ENCODE data around the gene HECA.
"Not testable (repeated sequence)": the region's sequence is repeated elsewhere in the genome, so short reads cannot be mapped to it uniquely, and the experiment has no call there.

HECA gene

GRCh38 chr6:139135578-139136545 is 982 bp downstream of the HECA start:
- peak overlapping the region; percentile 49 for H3K4me3 ChIP-seq (ENCODE audit: low read depth, low read length)

DNA sequence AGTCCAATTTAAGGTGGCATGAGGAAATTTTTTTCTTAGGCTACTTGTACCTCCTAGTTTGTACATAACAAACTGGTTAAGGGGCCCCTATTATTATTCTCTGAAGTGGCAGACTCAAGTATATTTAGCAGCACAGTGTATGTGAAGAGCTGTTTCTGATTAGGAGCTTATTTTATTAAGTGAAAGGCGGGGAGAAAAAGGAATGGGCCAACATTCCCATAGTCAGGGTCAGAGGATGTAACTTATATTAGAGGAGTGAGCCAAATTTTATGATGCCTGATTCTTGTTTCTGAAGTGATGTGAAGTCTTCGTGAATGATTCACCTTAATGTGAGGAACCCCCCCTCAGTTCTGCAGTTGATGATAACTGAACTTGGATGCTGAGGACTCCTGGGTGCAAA is 2.8 kb downstream of the HECA start:
- H3K4me3 ChIP-seq (ENCODE audit: low read depth, low read length) = no peak overlapping the region

- not testable (repeated sequence) for H3K4me3 ChIP-seq (ENCODE audit: low read depth, low read length)
These were observed 6.0 kb downstream of the HECA start for GRCh38 chr6:139140854-139141253.

DNA sequence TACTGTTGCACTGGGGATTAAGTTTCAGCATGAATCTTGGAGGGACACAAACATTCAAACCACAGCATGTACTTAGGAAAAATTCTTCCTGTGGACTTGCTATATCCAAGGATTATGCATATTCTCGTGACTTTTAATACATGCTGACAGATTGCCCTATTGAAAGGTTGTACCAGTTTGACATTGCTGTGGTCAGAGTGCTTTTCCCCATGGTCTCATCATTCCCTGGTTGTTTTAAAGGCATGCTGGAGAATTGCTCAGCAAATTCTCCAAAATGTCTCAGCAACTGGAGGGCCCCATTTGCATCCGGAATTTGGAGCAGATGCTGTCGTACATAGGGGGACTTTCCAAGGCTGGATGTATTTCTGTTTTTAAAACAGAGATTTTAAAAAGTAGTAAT is 7.4 kb downstream of the HECA start:
- H3K4me3 ChIP-seq (ENCODE audit: low read depth, low read length) = no peak overlapping the region

DNA sequence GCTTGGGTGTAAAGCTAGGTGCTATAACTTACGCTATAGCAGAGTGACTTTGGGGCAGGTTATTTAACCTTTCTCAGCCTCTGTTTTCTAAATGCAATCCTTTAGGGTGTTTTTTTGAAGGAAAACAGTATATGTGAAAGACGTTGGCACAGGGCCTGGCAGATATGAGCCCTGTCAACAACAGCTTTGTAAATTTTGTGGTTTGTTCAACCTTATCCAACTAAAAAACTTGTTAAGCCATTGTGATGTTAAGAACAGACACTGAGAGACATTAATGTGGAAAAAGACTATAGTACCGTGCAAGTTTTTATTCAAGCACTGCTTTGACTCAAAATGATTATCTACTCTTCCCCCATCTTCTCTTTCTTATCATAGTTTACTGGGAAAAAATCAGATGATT is 8.2 kb downstream of the HECA start:
- no peak overlapping the region for H3K4me3 ChIP-seq (ENCODE audit: low read depth, low read length)

DNA sequence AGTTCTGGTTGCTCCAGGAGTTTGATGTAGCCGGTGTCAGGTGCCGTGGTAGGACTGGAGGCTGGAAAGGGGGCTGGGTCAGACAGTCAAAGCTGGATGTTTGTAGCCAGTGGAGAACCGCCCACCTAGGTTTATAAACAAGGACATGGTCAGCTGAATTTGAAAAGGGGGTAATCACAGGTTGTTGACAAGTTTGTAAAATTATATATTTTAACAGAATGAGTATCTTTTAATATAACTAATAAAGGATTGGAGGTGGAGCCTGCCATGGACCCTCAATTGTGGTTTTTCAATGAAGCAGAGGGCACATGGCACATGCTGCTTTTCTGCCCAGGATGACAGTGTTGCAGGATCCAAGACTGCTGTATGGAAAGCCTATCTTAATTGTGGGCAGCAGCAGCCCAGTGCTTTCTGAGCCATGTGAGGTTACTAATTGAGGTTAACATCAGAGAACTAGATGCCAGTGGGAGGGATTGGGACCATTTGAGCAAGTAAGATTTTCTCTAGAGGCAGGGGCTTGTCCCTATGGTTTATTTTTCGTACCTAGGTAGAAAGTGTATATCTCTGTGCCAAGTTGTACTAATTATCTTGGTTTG is 9.7 kb downstream of the HECA start:
- H3K4me3 ChIP-seq (ENCODE audit: low read depth, low read length) = no peak overlapping the region

DNA sequence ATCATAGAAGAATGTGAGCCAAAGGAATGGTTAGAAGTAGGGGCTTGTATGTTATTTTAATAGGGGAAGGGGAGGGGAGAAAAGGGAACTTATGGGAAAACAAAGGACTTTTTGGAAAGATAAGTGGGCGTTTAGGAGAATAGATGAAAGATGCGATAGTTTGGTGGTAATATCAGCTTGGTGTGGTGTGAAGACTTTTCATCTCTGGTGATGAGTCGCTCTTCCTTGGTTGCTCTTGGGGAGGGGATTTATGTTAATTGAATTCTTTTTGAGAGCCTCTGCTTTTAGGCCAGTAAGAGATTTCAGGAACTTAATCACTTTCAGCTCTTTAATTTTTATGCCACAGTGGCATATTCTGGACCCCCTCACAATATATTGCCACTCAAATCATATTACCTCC is 10.8 kb downstream of the HECA start:
- no peak overlapping the region for H3K4me3 ChIP-seq (ENCODE audit: low read depth, low read length)

DNA sequence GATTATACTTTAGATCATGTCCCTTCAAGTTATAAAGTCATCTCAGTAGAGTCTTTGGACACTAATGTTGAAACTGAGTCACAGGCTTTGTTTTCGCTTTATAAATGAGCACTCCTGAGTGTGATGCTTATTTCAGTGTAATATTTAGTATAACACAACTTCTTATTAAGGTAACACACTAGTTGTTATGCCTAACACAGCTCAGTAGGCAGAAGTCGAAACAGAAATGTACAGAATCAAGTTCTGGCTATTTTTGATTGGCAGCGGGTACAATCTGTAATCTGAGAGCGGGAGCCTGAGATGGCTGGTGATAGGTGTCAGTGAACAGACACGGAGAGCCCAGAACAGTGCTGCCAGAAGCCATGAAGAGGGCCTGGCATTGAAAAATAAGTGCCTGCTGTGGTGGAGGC is 11.4 kb downstream of the HECA start:
- H3K4me3 ChIP-seq (ENCODE audit: low read depth, low read length) = no peak overlapping the region

DNA sequence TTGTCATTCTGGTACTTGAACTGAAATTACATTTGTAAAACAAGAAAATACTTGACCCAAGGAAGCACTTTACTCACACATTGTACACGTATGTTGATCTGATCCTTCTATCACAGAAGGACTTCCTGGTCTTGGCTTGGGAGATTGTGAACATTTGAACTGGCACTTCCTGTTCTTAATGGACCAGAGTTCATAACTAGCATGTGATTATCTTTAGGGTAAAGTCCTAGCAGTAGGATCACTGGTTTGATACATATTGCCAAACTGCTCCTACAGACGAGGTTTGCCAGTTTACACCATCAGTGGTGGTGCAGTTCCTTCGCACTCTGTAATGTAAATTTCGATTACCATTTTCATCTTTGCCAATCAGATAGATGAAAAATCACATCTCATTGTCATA is 12.7 kb downstream of the HECA start:
- no peak overlapping the region for H3K4me3 ChIP-seq (ENCODE audit: low read depth, low read length)

GRCh38 chr6:139148557-139149235 is 13.8 kb downstream of the HECA start:
- no peak overlapping the region for H3K4me3 ChIP-seq (ENCODE audit: low read depth, low read length)

DNA sequence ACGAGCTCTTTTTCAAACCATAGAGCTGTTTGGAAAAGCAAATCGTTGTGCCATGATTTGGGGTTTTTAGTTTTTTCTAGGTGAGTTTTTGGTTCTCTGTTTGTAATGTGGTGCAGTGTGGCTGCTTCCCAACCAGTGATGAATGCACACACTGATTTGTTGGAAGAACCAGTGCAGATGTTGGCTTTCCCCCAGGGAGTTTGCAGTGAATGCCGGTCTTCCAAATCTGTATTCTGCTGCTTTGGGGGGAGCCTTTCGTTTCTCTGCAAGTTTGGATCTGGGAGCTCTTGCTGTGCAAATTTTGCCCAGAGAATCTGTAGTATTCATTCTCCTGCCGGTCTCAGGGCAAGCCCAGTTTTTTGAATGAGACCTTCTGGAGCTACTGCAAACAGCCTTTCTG is 14.5 kb downstream of the HECA start:
- no peak overlapping the region for H3K4me3 ChIP-seq (ENCODE audit: low read depth, low read length)

DNA sequence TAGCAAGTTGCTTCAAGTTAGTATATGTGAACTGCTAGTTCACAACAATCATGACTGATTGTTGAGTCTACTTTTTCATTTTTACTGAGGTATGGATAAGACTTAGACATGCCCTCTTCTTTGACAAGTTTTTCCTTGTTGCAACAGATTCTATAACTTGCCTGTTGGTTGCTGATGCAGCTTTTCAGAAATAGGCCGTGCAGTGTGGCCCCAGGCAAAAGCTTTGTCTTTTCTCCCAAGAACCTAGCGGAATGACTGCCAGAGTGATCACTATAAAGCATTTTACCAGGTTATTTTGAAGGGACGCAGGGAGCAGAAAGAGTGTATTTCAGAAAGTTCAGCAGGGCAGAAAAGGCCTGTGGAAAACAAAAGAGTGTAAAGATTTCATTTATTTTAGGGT is 16.0 kb downstream of the HECA start:
- no peak overlapping the region for H3K4me3 ChIP-seq (ENCODE audit: low read depth, low read length)

DNA sequence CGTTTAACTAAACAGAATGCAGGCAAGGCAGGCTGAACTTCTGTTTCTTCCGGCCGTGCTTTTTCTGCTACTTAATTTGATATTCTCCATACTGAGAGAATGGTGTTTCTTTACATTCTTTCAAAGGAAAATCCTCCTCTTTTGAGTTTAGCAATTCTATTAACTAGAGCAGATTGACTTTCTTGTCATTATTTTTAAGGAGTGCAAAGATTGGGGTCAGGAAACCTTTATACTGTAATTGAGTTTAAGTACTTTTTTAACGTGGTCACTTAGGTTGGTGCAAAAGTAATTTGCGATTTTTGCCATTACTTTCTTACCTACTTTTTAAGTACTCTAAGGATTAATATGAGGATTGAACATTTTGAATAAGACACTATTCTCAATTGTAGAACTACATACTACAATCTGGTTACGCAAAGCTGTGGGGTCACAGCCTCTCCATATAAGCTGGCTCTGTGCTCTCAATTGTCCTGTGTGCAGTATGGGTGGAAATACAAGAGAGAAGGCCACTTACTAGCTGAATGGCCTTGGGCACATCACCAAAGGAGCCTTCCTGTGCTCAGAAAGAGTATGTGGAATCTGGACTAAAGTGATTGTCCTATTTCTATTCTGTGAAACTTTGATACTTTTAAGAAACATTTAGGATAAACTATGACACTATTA is 16.7 kb downstream of the HECA start:
- no peak overlapping the region for H3K4me3 ChIP-seq (ENCODE audit: low read depth, low read length)

DNA sequence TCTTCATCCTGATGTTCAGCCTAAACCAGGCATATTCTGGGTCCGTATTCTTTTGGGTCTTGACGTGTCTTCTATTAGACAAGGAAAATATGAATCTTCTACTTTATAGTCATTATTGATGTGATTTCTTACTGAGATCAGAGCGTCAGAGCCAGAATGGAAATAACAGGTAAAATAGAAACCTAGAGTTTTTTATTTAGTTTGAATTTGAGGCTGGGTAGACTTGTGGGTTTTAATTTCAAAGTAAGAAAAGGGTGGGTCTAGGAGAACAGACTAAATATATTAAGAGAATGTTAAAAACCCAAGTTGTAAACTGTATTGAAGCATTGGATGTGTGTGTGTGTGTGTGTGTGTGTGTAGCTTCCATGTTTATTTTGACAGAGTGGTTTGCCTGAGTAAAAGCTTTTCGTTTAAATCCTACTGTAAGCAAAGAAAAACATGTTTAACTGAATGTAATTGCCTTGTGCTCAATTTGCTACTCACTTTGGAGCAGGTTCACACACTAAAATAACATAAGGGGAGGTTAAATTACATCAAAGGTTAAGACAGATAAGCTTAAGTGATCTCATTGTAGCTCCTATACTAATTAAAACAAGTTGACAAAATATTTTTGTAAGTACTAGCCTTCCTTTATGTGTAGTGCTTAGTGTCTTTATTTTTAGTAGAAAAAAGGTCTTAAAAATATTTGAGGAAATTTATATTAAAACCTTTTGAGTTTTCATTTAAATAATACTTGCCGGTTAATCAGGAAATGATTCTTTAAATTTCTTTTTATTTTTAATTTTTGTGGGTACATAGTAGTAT is 17.4 kb downstream of the HECA start:
- no peak overlapping the region for H3K4me3 ChIP-seq (ENCODE audit: low read depth, low read length)

GRCh38 chr6:139152892-139153271 is 18.0 kb downstream of the HECA start:
- H3K4me3 ChIP-seq (ENCODE audit: low read depth, low read length) = no peak overlapping the region

DNA sequence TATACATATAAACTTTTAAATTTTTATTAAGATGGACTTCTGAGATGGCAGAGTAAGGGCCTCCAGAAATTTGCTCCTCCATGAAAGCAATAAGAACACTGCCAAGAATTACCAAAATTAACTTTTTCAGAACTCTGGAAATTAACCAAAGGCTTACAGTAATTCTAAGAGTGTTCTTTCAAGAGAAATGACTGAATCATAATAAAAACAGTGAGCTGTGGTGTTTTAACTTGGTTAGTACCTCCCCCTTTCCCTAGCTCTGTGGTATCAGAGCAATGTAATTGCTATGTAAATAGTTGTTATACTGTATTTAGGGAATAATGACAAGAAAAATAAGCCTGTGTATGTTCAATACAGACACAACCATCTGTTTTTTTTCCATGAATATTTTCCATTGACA is 19.0 kb downstream of the HECA start:
- H3K4me3 ChIP-seq (ENCODE audit: low read depth, low read length) = no peak overlapping the region

GRCh38 chr6:139154881-139155547 is 20.1 kb downstream of the HECA start:
- no peak overlapping the region for H3K4me3 ChIP-seq (ENCODE audit: low read depth, low read length)

DNA sequence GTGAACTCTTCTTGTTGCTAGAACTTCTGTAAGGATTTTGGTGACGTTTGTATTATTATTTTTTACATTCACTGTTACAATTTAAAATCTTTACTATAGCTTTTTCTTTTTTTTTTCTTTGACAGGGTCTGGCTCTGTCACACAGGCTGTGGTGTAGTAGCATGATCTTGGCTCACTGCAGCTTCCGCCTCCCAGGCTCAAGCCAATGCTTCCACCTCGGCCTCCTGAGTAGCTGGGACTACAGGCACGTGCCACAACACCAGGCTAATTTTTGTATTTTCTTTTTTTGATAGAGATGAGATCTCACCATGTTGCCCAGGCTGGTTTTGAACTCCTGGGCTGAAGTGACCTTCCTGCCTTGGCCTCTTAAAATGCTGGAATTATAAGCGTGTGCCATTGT is 21.2 kb downstream of the HECA start:
- H3K4me3 ChIP-seq (ENCODE audit: low read depth, low read length) = no peak overlapping the region

GRCh38 chr6:139156551-139156950 is 21.7 kb downstream of the HECA start:
- H3K4me3 ChIP-seq (ENCODE audit: low read depth, low read length) = no peak overlapping the region

DNA sequence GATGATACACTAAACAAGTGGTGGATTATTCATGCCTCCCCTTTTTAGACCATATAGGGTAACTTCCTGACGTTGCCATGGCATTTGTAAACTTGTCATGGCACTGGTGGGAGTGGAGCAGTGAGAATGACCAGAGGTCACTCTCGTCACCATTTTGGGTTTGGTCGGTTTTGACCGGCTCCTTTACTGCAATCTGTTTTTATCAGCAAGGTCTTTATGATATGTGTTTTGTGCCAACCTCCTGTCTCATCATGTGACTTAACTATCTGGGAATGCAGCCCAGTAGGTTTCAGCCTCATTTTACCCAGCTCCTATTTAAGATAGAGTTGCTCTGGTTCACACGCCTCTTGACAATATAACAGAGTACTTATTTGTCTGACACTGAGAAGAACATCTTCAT is 22.2 kb downstream of the HECA start:
- H3K4me3 ChIP-seq (ENCODE audit: low read depth, low read length) = not testable (repeated sequence)
